Ovary (tissue), 3 donors: ENCODE results near the gene ABCG1.

Experiments
- CTCF ChIP-seq, 3 donors: fragments of 450-650 bp in 2 of 3; fragments of 200-600 bp in 1 of 3; IDR thresholded peaks; one replicate each; pipeline versions ENCODE4 v1.5.1 to v1.8.0; 2016 to 2022; ENCODE audit warnings: antibody characterized with exemption in 3 of 3, mild to moderate bottlenecking in 1 of 3
- POLR2A ChIP-seq: fragments of 450-650 bp; IDR thresholded peaks from one replicate; pipeline ENCODE4 v1.6.1; 2017; ENCODE audit warnings: antibody characterized with exemption, mild to moderate bottlenecking, moderate library complexity
- donor health status: DM: no; HTN: no; CAD: no.

GRCh38 chr21:42324896-42325295 lies 106.0 kb downstream of the ABCG1 start:
- TF ChIP-seq CTCF (IDR thresholded peaks at IDR 0.05) (no peak), POLR2A (no peak)
